ENCODE measurements around the gene PIGN.
"Not testable (repeated sequence)": the region's sequence is repeated elsewhere in the genome, so short reads cannot be mapped to it uniquely, and the experiment has no call there.

PIGN gene

DNA sequence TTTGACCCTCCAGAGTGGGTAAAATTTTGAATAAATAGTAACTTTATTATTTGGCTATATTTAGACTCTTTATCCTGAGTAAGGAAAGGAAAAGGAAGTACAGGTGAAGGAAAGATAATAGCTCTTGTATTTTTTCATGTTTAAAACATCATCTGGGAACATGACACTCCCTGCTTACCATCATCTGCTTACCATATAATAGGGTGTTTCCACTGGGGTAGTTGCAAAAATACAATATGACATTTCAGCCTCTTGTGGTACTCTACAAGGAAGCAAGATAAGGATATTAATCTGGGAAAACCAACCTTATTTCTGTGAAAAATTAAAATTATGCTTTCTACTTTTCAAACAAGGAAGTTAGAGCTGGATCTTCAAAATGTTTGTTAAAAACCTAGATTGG is 10.1 kb upstream of the PIGN start:
- H3K27me3 Mint-ChIP-seq, result no peaks in the 10 kb centered on the region
- no peaks in the 10 kb centered on the region for H3K9me3 Mint-ChIP-seq
- no peak overlapping the region for H3K27ac Mint-ChIP-seq
- H3K4me1 Mint-ChIP-seq (ENCODE audit: low read depth), result peaks cover 73% of the 10 kb centered on the region
- peaks cover 8% of the 10 kb centered on the region for H3K36me3 Mint-ChIP-seq (ENCODE audit: low read depth)
- no peak overlapping the region for H3K4me3 Mint-ChIP-seq

DNA sequence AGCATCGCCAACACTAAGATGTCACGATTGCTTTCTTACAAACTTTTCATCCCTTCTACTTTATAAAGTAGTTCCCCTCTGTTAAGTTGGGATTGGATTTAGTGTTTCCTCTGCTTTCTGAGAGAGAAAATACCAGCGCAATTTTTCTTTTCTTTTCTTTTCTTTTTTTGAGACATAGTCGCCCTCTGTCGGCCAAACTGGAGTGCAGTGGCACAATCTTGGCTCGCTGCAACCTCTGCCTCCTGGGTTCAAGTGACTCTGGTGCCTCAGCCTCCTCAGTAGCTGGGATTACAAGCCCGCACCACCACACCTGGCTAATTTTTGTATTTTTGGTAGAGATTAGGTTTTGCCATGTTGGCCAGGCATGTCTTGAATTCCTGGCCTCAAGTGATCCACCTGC is 9.2 kb upstream of the PIGN start:
- Mint-ChIP-seq H3K36me3 (ENCODE audit: low read depth) (peaks cover 10% of the 10 kb centered on the region), H3K9me3 (no peaks in the 10 kb centered on the region), H3K4me1 (ENCODE audit: low read depth) (peaks cover 82% of the 10 kb centered on the region), H3K27me3 (no peaks in the 10 kb centered on the region), H3K4me3 (no peak overlapping the region), H3K27ac (no peak overlapping the region)

DNA sequence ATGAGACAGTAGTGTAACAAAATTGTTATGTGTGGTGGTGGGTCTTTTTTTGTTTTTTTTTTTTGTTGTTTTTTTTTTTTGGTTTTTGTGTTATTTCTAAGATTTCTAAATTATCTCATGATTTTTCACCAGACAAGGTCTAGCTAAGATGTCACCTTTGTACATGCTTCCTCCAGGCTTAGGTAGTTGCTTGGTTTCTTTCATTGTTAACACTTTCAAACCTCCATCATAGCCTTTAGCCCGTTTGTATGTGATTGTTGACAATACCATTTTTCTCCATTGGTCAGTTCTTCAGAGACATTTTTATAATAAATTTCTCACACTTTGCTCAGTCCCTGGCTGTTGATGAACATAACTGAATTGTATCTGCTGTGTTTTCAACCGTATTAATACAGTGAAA is 2.4 kb upstream of the PIGN start:
- H3K4me1 Mint-ChIP-seq (ENCODE audit: low read depth), result peaks cover 75% of the 10 kb centered on the region
- H3K27me3 Mint-ChIP-seq, result no peaks in the 10 kb centered on the region
- no peak overlapping the region for H3K27ac Mint-ChIP-seq
- H3K36me3 Mint-ChIP-seq (ENCODE audit: low read depth), result peaks cover 22% of the 10 kb centered on the region
- H3K9me3 Mint-ChIP-seq, result no peaks in the 10 kb centered on the region
- H3K4me3 Mint-ChIP-seq, result peak overlapping the region; percentile 100

DNA sequence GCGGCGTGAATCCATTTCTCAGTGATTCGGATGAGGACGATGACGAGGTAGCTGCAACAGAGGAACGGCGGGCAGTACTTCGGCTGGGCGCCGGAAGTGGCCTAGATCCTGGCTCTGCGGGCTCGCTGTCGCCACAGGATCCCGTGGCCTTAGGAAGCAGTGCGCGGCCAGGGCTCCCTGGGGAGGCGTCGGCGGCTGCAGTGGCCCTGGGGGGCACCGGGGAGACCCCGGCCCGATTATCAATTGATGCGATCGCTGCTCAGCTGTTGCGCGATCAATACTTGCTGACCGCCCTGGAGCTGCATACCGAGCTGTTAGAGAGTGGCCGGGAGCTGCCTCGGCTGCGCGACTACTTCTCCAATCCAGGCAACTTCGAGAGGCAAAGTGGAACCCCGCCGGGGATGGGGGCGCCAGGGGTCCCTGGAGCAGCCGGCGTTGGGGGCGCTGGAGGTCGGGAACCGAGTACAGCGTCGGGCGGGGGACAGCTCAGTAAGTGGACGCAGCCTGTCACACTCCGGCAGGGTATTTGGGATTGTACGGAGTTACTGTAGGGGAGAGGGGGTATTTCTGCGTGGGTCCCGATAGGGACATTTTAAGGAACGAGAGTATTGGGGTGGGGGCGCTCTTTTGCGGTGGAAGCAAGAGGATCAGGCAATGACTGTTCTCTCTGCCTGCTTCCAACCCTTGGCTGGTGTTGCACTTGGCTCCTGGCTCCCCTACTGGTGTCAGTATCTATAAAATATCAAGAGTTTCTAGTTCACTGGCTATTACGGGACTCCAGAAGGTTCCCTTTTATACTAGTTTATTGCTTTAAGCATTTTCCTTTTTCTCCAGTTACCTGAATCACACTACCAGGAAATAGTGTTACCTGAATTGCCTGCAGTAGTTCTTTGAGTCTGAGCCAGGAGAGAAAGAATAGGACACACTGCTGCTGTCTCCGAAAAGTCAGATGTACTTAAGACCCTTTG is 971 bp upstream of the PIGN start:
- no peaks in the 10 kb centered on the region for H3K27me3 Mint-ChIP-seq
- H3K4me1 Mint-ChIP-seq (ENCODE audit: low read depth), result peaks cover 66% of the 10 kb centered on the region
- no peaks in the 10 kb centered on the region for H3K9me3 Mint-ChIP-seq
- peaks cover 26% of the 10 kb centered on the region for H3K36me3 Mint-ChIP-seq (ENCODE audit: low read depth)
- peak overlapping the region; percentile 100 for H3K4me3 Mint-ChIP-seq
- peak overlapping the region; percentile 96 for H3K27ac Mint-ChIP-seq

DNA sequence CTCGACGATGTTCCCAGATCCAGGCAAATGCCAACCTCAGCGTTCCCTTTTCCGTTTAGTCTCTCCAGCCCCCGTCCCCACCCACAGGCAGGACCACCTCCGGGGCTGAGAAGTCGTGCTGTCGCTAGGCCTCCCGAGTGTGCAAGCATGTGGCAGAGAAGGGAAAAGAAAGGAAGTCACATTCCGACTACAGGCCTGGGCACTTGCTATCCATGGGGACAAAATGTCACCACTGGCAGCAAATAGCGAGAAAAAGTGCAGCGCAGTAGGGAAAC is 420 bp downstream of the PIGN start:
- H3K4me3 Mint-ChIP-seq, result peak overlapping the region; percentile 100
- H3K4me1 Mint-ChIP-seq (ENCODE audit: low read depth), result peaks cover 52% of the 10 kb centered on the region
- peaks cover 16% of the 10 kb centered on the region for H3K36me3 Mint-ChIP-seq (ENCODE audit: low read depth)
- H3K27me3 Mint-ChIP-seq, result no peaks in the 10 kb centered on the region
- H3K9me3 Mint-ChIP-seq, result no peaks in the 10 kb centered on the region
- peak overlapping the region; percentile 84 for H3K27ac Mint-ChIP-seq

DNA sequence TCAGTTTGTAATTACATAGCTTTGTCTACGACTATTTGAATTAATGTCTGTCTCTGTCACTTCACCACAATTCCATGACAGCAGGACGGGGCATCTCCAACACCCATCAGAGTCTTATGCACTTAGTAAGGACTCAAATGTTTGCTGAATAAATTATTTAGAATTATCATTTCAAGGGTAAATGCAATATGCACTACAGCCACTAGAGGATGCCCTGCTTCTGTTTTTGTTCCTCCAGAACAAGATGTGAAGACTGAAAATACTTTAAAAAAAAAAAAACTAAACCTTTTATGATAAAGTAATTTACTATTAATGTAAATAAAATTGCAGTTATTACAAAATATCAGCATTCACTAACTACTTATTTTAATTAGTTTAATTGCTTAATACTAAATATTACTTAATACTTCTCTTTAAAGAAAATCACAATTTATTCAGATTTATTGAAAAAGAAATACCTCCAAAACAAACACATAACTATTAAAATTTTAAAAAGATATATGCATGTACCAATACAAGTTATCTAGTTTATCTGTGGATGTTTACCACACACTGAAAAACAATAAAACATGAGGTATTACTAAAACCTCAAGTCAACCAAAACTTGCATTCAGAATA is 3.2 kb downstream of the PIGN start:
- Mint-ChIP-seq H3K27me3 (no peaks in the 10 kb centered on the region), H3K9me3 (no peaks in the 10 kb centered on the region), H3K4me3 (no peak overlapping the region), H3K36me3 (ENCODE audit: low read depth) (peaks cover 4% of the 10 kb centered on the region), H3K27ac (no peak overlapping the region), H3K4me1 (ENCODE audit: low read depth) (peaks cover 24% of the 10 kb centered on the region)

DNA sequence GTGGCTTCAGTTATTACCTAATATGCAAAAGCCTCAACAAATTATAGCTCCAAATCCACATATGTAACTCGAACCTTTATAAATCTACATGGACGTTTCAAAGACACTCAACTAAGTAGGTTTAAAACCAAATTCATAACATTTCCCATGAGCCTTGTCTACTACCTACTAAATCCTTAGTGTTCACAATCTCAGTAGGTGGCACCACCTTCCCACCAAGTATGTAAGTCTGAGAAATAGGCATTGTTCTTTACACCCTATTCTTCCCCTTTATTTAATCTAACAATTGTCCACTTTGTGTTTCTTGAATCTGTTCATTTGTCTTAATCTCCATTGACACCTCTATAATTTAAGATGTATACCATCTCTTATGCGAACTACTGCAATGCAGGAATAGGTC is 4.6 kb downstream of the PIGN start:
- H3K27me3 Mint-ChIP-seq, result no peaks in the 10 kb centered on the region
- peaks cover 18% of the 10 kb centered on the region for H3K4me1 Mint-ChIP-seq (ENCODE audit: low read depth)
- H3K27ac Mint-ChIP-seq, result no peak overlapping the region
- no peaks in the 10 kb centered on the region for H3K9me3 Mint-ChIP-seq
- H3K36me3 Mint-ChIP-seq (ENCODE audit: low read depth), result peaks cover 4% of the 10 kb centered on the region
- no peak overlapping the region for H3K4me3 Mint-ChIP-seq

DNA sequence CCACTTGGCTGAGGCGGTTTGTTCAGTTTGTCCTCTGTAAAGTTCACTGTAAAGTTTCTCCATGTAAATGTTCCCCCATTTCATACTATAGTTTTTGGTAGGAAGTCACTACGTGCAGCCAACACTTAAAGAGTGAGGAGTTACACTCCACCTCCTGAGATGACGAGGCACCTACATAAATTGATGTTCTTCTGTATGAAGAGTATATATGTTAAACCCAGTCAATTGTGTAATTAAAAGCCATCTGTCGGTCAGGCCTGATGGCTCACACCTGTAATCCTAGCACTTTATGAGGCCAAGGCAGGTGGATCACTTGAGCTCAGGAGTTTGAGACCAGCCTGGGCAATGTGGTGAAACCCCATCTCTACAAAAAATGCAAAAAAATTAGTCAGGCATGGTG is 7.6 kb downstream of the PIGN start:
- Mint-ChIP-seq H3K9me3 (no peaks in the 10 kb centered on the region), H3K27me3 (no peaks in the 10 kb centered on the region), H3K4me1 (ENCODE audit: low read depth) (peaks cover 4% of the 10 kb centered on the region), H3K4me3 (no peak overlapping the region), H3K36me3 (ENCODE audit: low read depth) (peaks cover 4% of the 10 kb centered on the region), H3K27ac (no peak overlapping the region)

DNA sequence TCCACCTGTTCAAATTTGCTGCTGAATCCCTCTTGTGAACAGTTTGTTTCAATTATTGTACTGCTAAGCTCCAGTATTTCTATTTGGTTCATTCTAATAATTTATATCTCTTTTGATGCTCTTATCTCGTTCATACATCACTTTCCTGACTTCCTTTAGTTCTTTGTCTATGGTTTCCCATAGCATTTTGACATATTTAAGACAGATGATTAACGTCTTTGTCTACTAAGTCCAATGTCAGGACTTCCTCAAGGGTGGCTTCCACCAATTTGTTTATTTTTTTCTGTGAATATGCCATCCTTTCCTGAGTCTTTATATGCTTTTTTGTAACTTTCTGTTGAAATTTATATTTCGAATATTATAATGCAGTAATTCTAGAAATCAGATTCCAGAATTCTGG is 9.6 kb downstream of the PIGN start:
- no peaks in the 10 kb centered on the region for H3K27me3 Mint-ChIP-seq
- H3K36me3 Mint-ChIP-seq (ENCODE audit: low read depth), result no peaks in the 10 kb centered on the region
- H3K9me3 Mint-ChIP-seq, result no peaks in the 10 kb centered on the region
- H3K4me1 Mint-ChIP-seq (ENCODE audit: low read depth), result no peaks in the 10 kb centered on the region
- H3K4me3 Mint-ChIP-seq, result no peak overlapping the region
- H3K27ac Mint-ChIP-seq, result no peak overlapping the region

DNA sequence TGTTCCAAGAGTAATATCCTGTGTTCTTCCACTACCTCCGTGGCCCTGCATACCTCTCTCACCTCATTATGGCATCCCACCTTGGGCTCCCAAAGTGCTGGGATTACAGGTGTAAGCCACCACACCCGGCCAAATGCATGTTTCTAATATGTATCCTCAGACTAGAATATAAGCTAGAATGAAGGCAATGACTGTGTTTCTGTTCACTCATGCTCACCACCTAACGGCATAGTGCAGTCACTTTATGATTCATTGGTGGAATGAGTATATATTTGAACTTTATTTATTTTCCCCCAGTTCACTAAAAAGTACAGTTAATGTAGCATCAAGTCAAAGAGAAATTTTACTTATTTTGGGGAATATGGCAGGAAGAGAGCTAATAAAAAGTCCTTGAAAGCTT is 11.3 kb downstream of the PIGN start:
- H3K4me1 Mint-ChIP-seq (ENCODE audit: low read depth), result no peaks in the 10 kb centered on the region
- H3K4me3 Mint-ChIP-seq, result no peak overlapping the region
- no peaks in the 10 kb centered on the region for H3K9me3 Mint-ChIP-seq
- no peak overlapping the region for H3K27ac Mint-ChIP-seq
- no peaks in the 10 kb centered on the region for H3K36me3 Mint-ChIP-seq (ENCODE audit: low read depth)
- H3K27me3 Mint-ChIP-seq, result no peaks in the 10 kb centered on the region

DNA sequence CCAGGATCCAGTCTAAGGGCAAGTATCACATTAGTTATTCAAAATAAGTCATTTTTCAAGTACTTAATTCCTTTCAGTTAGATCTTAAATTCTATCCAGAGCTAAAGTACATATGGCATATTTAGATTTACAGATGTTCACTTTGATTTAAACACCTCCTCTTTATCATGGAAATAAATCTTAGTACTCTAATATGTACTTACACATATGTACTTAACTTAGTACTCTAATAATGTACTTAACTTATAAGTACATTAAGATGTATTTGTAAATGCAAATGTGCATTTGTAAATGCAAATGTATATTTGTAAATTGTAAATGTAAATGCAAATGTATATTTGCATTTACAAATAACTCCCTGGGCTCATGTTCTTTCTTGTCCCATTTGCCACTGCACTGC is 14.6 kb downstream of the PIGN start:
- Mint-ChIP-seq H3K27me3 (no peaks in the 10 kb centered on the region), H3K4me3 (no peak overlapping the region), H3K4me1 (ENCODE audit: low read depth) (no peaks in the 10 kb centered on the region), H3K27ac (no peak overlapping the region), H3K9me3 (no peaks in the 10 kb centered on the region), H3K36me3 (ENCODE audit: low read depth) (no peaks in the 10 kb centered on the region)

DNA sequence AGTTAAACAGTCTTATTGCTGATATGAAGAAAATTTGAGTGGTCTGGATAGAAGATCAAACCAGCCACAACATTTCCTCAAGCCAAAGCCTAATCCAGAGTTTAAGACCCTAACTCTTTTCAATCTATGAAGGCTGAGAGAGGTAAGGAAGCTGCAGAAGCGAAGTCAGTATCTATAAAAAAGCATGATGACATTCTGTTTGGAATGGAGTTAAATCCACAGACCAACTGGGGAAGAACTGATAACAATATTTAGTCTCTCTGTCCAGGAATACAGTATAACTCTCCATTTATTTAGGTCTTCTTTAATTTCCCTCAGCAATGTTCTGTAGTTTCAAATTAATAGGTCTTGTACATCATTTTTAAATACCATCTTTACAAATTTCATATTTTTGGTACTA is 16.0 kb downstream of the PIGN start:
- Mint-ChIP-seq H3K4me3 (no peak overlapping the region), H3K4me1 (ENCODE audit: low read depth) (no peaks in the 10 kb centered on the region), H3K36me3 (ENCODE audit: low read depth) (peaks cover 10% of the 10 kb centered on the region), H3K9me3 (no peaks in the 10 kb centered on the region), H3K27ac (no peak overlapping the region), H3K27me3 (no peaks in the 10 kb centered on the region)

DNA sequence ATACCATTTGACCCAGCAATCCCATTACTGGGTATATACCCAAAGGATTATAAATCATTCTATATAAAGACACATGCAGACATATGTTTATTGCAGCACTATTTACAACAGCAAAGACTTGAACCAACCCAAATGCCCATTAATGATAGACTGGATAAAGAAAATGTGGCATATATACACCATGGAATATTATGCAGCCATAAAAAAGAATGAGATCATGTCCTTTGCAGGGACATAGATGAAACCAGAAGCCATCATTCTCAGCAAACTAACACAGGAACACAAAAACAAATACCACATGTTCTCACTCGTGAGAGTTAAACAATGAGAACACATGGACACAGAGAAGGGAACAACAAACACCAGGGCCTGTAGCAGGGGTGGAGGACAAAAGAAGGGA is 20.3 kb downstream of the PIGN start:
- H3K4me3 Mint-ChIP-seq; H3K4me1 Mint-ChIP-seq (ENCODE audit: low read depth); H3K27me3 Mint-ChIP-seq; H3K27ac Mint-ChIP-seq; H3K9me3 Mint-ChIP-seq: not testable (repeated sequence)
- H3K36me3 Mint-ChIP-seq (ENCODE audit: low read depth), result peaks cover 24% of the 10 kb centered on the region

DNA sequence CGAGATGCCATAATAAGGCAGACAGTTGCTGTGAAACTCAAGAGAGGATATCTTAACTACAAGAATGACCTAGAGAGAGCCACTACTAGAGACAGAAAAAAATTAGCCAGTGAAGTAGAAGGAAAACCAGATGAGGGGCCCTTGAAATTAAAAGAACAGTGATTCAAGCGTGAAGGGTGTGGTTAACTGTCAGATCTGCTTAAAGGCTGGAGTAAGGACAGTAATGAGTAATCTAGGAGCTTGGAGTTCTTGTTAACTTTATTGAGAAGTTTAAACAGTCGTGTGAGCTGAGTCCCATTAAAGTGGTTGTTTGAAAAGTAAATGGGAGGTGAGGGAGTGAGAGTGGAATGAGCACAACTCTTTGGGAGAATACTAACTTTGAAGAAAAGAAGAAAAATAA is 21.3 kb downstream of the PIGN start:
- no peak overlapping the region for H3K27ac Mint-ChIP-seq
- no peaks in the 10 kb centered on the region for H3K27me3 Mint-ChIP-seq
- H3K36me3 Mint-ChIP-seq (ENCODE audit: low read depth), result peaks cover 28% of the 10 kb centered on the region
- H3K9me3 Mint-ChIP-seq, result peaks cover 8% of the 10 kb centered on the region
- peaks cover 8% of the 10 kb centered on the region for H3K4me1 Mint-ChIP-seq (ENCODE audit: low read depth)
- H3K4me3 Mint-ChIP-seq, result no peak overlapping the region

DNA sequence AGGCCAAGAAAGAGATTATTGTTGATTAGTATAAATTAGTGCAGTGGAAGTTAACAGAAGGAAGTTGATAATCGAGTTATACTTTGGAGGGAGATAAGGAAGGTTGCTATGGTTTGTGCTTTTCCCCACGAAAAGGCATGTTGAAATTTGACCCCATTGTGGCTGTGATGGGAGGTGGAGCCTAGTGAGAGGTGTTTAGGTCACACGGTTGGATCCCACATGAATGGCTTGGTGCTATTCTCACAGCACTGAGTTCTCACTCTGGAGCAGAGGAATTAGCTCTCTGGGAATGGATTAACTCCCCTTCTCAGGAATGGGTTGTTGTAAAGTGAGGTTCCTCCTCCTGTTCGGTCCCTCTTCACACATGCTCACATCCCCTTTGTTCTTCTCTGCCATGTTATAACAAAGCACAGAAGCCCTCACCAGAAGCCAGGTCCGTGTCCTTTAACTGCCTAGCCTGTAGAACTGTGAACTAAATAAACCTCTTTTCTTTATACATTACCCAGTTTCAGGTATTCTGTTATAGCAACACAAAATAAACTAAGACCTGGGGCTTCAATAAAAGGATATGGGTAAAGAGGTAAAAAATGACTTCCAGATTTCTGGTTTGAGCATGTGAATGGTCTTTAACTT is 21.9 kb downstream of the PIGN start:
- Mint-ChIP-seq H3K27ac (no peak overlapping the region), H3K9me3 (peaks cover 8% of the 10 kb centered on the region), H3K27me3 (no peaks in the 10 kb centered on the region), H3K4me3 (no peak overlapping the region), H3K4me1 (ENCODE audit: low read depth) (peaks cover 8% of the 10 kb centered on the region), H3K36me3 (ENCODE audit: low read depth) (peaks cover 30% of the 10 kb centered on the region)

All from stimulated activated naive CD8-positive, alpha-beta T cell treated with anti-CD3 and anti-CD28 coated beads, Interleukin-15, Interleukin-2, amounts not matched to agents 100 ng/mL and 50 ng/mL, for 24 hours (primary cell).